Memory B cell (primary cell): ENCODE results near the gene YARS1.
A peak's percentile ranks its signal among the peaks of the same experiment; 100 is the strongest.
"Not testable (repeated sequence)": the region's sequence is repeated elsewhere in the genome, so short reads cannot be mapped to it uniquely, and the experiment has no call there.

Source experiments
- ATAC-seq: fragments of 150-1000 bp; cut with Tn5 transposase; 2 replicates; pipeline ENCODE4 v1.10.0; 2021; ENCODE audit warnings: low read depth, mild to moderate bottlenecking, moderate library complexity
- DNase-seq, 2 donors: peaks; one replicate each; pipeline ENCODE4 v3.0.0; 2022; ENCODE audit warnings: low spot score in 2 of 2
- H3K27ac Mint-ChIP-seq: one replicate; pipeline ENCODE4 v1.8.0; 2022; ENCODE audit warnings: mild to moderate bottlenecking, moderate library complexity, mixed read lengths
- H3K27me3 Mint-ChIP-seq: one replicate; pipeline ENCODE4 v1.8.0; 2022; ENCODE audit warnings: mixed read lengths
- H3K36me3 Mint-ChIP-seq: one replicate; pipeline ENCODE4 v1.8.0; 2022; ENCODE audit warnings: mild to moderate bottlenecking, mixed read lengths
- H3K4me1 Mint-ChIP-seq: one replicate; pipeline ENCODE4 v1.8.0; 2022; ENCODE audit warnings: mixed read lengths
- H3K4me3 Mint-ChIP-seq: one replicate; pipeline ENCODE4 v1.8.0; 2022; ENCODE audit warnings: mild to moderate bottlenecking, moderate library complexity, mixed read lengths
- H3K9me3 Mint-ChIP-seq: one replicate; pipeline ENCODE4 v1.8.0; 2022; ENCODE audit warnings: mixed read lengths

The YARS1 gene

DNA sequence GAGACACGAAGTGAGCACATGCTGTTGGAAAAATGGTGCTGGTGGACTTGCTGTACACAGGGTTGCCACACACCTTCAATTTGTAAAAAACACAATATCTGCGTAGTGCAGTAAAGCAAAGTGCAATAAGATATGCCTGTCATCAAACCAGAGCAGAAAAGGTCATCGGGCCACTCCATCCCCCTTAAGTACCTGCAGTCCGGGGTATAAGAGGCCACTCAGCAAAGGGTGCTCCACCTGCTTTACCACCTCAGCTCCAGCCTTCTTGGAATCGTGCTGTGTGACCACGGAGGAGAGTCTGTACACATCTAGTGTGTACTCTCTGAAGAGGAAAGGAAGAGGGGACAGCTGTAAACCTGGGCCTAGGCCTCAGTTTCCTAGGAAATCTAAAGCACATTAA is 10.9 kb downstream of the YARS1 start:
- Mint-ChIP-seq H3K4me3 (no peak overlapping the region), H3K27me3 (no peaks in the 10 kb centered on the region), H3K9me3 (no peaks in the 10 kb centered on the region), H3K36me3 (peaks cover 32% of the 10 kb centered on the region), H3K4me1 (peaks cover 7% of the 10 kb centered on the region), H3K27ac (no peak overlapping the region)
- ATAC-seq (no peak), DNase-seq (no peak)

DNA sequence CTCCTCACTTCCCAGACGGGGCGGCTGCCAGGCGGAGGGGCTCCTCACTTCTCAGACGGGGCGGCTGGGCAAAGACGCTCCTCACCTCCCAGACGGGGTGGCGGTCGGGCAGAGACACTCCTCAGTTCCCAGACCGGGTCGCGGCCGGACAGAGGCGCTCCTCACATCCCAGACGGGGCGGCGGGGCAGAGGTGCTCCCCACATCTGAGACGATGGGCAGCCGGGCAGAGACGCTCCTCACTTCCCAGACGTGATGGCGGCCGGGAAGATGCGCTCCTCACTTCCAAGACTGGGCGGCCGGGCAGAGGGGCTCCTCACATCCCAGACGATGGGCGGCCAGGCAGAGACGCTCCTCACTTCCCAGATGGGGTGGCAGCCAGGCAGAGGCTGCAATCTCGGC is 12.7 kb downstream of the YARS1 start:
- not testable (repeated sequence) for H3K27ac Mint-ChIP-seq, DNase-seq, H3K9me3 Mint-ChIP-seq, H3K4me1 Mint-ChIP-seq, H3K27me3 Mint-ChIP-seq, H3K4me3 Mint-ChIP-seq, ATAC-seq
- H3K36me3 Mint-ChIP-seq: peaks cover 32% of the 10 kb centered on the region

- H3K4me1 Mint-ChIP-seq: peaks cover 18% of the 10 kb centered on the region
Observed at GRCh38 chr1:32801096-32801715, 16.0 kb downstream of the YARS1 start.

DNA sequence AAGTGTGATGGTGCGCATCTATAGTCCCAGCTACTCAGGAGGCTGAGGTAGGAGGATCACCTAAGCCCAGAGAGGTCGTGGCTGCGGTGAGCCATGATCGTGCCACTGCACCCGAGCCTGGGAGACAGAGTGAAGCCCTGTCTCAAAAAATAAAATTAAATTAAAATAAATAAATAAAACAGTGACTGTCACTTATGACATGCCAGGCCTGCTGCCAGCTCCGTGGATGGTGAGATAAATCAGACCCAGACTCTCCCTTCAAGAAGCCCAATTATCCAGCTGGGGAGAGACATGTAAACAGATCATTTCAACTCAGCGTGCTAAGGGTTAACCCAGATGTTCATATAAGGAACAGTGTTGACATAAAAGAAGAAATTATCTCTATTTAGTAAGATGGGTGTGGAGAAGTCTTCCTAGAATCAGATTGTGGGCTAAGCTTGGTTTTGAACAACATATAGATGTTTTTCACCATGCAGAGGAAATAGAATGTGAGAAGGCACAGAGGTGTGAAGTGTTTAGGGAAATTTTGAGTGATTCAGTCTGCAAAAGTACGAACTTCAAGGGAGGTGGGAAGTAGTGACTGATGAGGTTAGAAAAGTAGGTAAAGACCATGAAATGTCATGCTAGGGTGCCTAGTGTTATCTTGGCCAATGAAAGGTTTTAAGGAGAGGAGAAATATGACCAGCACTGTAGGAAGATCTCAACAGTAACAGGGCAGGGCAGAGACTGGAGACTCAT is 18.3 kb downstream of the YARS1 start:
- H3K9me3 Mint-ChIP-seq: no peaks in the 10 kb centered on the region
- peak overlapping the region; percentile 76 for H3K27ac Mint-ChIP-seq
- peaks cover 19% of the 10 kb centered on the region for H3K4me1 Mint-ChIP-seq
- H3K36me3 Mint-ChIP-seq: peaks cover 22% of the 10 kb centered on the region
- H3K4me3 Mint-ChIP-seq: peak overlapping the region; percentile 6
- H3K27me3 Mint-ChIP-seq: no peaks in the 10 kb centered on the region
- ATAC-seq: peak; percentile 81
- DNase-seq: no peak

More at GRCh38 chr1:32801096-32801715, 16.0 kb downstream of the YARS1 start:
- no peak overlapping the region for H3K27ac Mint-ChIP-seq
- H3K9me3 Mint-ChIP-seq: no peaks in the 10 kb centered on the region
- DNase-seq (no peak), ATAC-seq (no peak)
- no peaks in the 10 kb centered on the region for H3K27me3 Mint-ChIP-seq
- peaks cover 32% of the 10 kb centered on the region for H3K36me3 Mint-ChIP-seq
- no peak overlapping the region for H3K4me3 Mint-ChIP-seq

- ATAC-seq: no peak
- Mint-ChIP-seq H3K9me3 (no peaks in the 10 kb centered on the region), H3K4me3 (no peak overlapping the region), H3K36me3 (peaks cover 24% of the 10 kb centered on the region), H3K27ac (no peak overlapping the region), H3K4me1 (peaks cover 21% of the 10 kb centered on the region), H3K27me3 (no peaks in the 10 kb centered on the region)
- no peak for DNase-seq
Observed at GRCh38 chr1:32798191-32798590, 19.0 kb downstream of the YARS1 start.

DNA sequence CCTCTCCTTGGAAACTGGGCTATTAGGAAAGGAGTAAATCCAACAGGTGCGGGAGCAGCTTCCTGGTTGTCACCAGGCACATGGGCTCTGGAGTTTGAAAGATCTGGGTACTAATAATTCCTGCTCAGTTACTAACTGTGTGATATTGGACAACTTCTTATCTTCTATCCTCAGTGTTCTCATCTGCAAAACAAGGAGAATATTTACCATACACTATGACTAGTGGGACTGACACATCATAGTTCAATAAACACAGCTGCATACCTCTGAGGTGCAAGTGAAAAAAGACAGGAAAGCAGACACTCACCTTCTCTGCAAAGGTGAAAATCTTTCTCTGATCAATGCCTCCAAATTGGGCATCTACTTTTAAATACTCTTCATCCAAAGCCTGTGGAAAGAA is 19.7 kb downstream of the YARS1 start:
- no peaks in the 10 kb centered on the region for H3K9me3 Mint-ChIP-seq
- no peak for ATAC-seq
- no peak overlapping the region for H3K27ac Mint-ChIP-seq
- no peak for DNase-seq
- H3K4me3 Mint-ChIP-seq: no peak overlapping the region
- peaks cover 27% of the 10 kb centered on the region for H3K36me3 Mint-ChIP-seq
- no peaks in the 10 kb centered on the region for H3K27me3 Mint-ChIP-seq
- peaks cover 21% of the 10 kb centered on the region for H3K4me1 Mint-ChIP-seq

- H3K4me1 Mint-ChIP-seq: peaks cover 14% of the 10 kb centered on the region
- not testable (repeated sequence) for H3K27ac Mint-ChIP-seq, H3K4me3 Mint-ChIP-seq, DNase-seq, H3K27me3 Mint-ChIP-seq, ATAC-seq, H3K9me3 Mint-ChIP-seq
- peaks cover 24% of the 10 kb centered on the region for H3K36me3 Mint-ChIP-seq
Observed at GRCh38 chr1:32795763-32796162, 21.4 kb downstream of the YARS1 start.

DNA sequence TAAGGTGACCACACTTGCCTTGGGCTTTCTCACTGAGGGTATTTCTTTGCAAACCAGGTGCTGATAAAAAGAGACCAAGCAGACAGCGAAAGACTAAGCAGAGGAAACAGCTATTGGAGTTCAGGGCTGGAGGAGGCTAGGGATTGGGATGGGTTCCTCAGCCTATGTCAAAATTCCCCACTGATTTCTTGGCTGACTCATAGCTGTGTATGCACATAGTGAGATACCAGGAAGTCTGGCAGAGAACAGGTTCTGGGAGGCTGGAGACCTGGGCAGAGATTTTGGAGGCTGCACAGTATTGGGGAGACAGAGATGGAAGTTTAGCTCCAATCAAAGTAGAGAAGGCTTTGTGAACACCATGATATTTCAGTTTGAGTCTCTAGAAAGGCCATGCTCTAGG is 25.3 kb downstream of the YARS1 start:
- H3K27ac Mint-ChIP-seq: no peak overlapping the region
- H3K36me3 Mint-ChIP-seq: peaks cover 17% of the 10 kb centered on the region
- no peaks in the 10 kb centered on the region for H3K27me3 Mint-ChIP-seq
- H3K4me1 Mint-ChIP-seq: peaks cover 3% of the 10 kb centered on the region
- no peak overlapping the region for H3K4me3 Mint-ChIP-seq
- no peaks in the 10 kb centered on the region for H3K9me3 Mint-ChIP-seq
- ATAC-seq (no peak), DNase-seq (no peak)

- peaks cover 23% of the 10 kb centered on the region for H3K36me3 Mint-ChIP-seq
- not testable (repeated sequence) for ATAC-seq
Observed at GRCh38 chr1:32789356-32789755, 27.8 kb downstream of the YARS1 start.

GRCh38 chr1:32786856-32787255 is 30.3 kb downstream of the YARS1 start:
- H3K4me3 Mint-ChIP-seq: no peak overlapping the region
- H3K36me3 Mint-ChIP-seq: peaks cover 26% of the 10 kb centered on the region
- H3K27me3 Mint-ChIP-seq: no peaks in the 10 kb centered on the region
- DNase-seq (no peak), ATAC-seq (no peak)
- H3K9me3 Mint-ChIP-seq: no peaks in the 10 kb centered on the region
- no peaks in the 10 kb centered on the region for H3K4me1 Mint-ChIP-seq
- H3K27ac Mint-ChIP-seq: no peak overlapping the region

More at GRCh38 chr1:32789356-32789755, 27.8 kb downstream of the YARS1 start:
- not testable (repeated sequence) for H3K9me3 Mint-ChIP-seq, H3K4me1 Mint-ChIP-seq, H3K4me3 Mint-ChIP-seq, H3K27ac Mint-ChIP-seq, DNase-seq, H3K27me3 Mint-ChIP-seq

- H3K27me3 Mint-ChIP-seq: no peaks in the 10 kb centered on the region
- no peak for DNase-seq
- H3K36me3 Mint-ChIP-seq: peaks cover 30% of the 10 kb centered on the region
- no peak overlapping the region for H3K4me3 Mint-ChIP-seq
- no peak for ATAC-seq
- H3K27ac Mint-ChIP-seq: no peak overlapping the region
- H3K4me1 Mint-ChIP-seq: no peaks in the 10 kb centered on the region
- no peaks in the 10 kb centered on the region for H3K9me3 Mint-ChIP-seq
Observed at GRCh38 chr1:32784817-32785216, 32.3 kb downstream of the YARS1 start.

DNA sequence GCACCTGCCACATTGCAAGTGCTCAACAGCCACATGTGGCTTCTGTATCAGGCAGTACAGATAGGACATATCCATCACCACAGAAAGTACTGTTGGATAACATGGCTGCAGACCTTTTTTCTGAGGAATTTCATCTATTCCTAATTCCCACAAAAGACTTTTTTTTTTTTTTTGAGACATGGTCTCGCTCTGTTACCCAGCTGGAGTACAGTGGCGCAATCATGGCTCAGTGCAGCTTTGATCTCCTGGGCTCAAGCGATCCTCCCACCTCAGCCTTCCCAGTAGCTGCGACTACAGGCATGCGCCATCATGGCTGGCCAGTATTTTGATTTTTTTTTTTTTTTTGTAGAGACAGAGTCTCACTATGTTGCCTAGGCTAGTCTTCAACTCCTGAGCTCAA is 33.3 kb downstream of the YARS1 start:
- DNase-seq (no peak), ATAC-seq (no peak)
- no peaks in the 10 kb centered on the region for H3K9me3 Mint-ChIP-seq
- no peaks in the 10 kb centered on the region for H3K4me1 Mint-ChIP-seq
- H3K27me3 Mint-ChIP-seq: no peaks in the 10 kb centered on the region
- H3K4me3 Mint-ChIP-seq: no peak overlapping the region
- H3K27ac Mint-ChIP-seq: no peak overlapping the region
- peaks cover 35% of the 10 kb centered on the region for H3K36me3 Mint-ChIP-seq

GRCh38 chr1:32782086-32782485 is 35.1 kb downstream of the YARS1 start:
- DNase-seq: no peak
- Mint-ChIP-seq H3K4me3 (no peak overlapping the region), H3K9me3 (no peaks in the 10 kb centered on the region), H3K36me3 (peaks cover 34% of the 10 kb centered on the region), H3K4me1 (no peaks in the 10 kb centered on the region), H3K27me3 (no peaks in the 10 kb centered on the region), H3K27ac (no peak overlapping the region)
- ATAC-seq: no peak

- no peak overlapping the region for H3K4me3 Mint-ChIP-seq
- no peaks in the 10 kb centered on the region for H3K27me3 Mint-ChIP-seq
- H3K27ac Mint-ChIP-seq: no peak overlapping the region
- H3K36me3 Mint-ChIP-seq: peaks cover 33% of the 10 kb centered on the region
- no peaks in the 10 kb centered on the region for H3K9me3 Mint-ChIP-seq
- H3K4me1 Mint-ChIP-seq: no peaks in the 10 kb centered on the region
- no peak for DNase-seq
- no peak for ATAC-seq
Observed at GRCh38 chr1:32780628-32781234, 36.4 kb downstream of the YARS1 start.
